HG02623 (cell line): ENCODE results near the gene GLIPR1L1.

Experiments
- ATAC-seq: cut with Tn5 transposase; IDR thresholded peaks from one replicate; pipeline ENCODE4 v1.9.1; 2021; ENCODE audit warnings: moderate library complexity; ENCODE audit not compliant: unreplicated experiment

GLIPR1L1 gene

GRCh38 chr12:75349946-75350345, 15.5 kb downstream of the GLIPR1L1 start:
- ATAC-seq: no peak

GRCh38 chr12:75350413-75350812, 15.9 kb downstream of the GLIPR1L1 start:
- no peak for ATAC-seq

GRCh38 chr12:75354011-75354410, 19.5 kb downstream of the GLIPR1L1 start:
- no peak for ATAC-seq

GRCh38 chr12:75360920-75361319, 26.4 kb downstream of the GLIPR1L1 start:
- ATAC-seq: no peak

GRCh38 chr12:75361408-75361807, 26.9 kb downstream of the GLIPR1L1 start:
- no peak for ATAC-seq

GRCh38 chr12:75364919-75365318, 30.4 kb downstream of the GLIPR1L1 start:
- no peak for ATAC-seq

- ATAC-seq: peak; percentile 58
Measured at GRCh38 chr12:75366629-75367028, 32.2 kb downstream of the GLIPR1L1 start.

- ATAC-seq: no peak
Measured at GRCh38 chr12:75374971-75375370, 40.5 kb downstream of the GLIPR1L1 start.

- ATAC-seq: no peak
Measured at GRCh38 chr12:75378354-75378753, 43.9 kb downstream of the GLIPR1L1 start.

GRCh38 chr12:75389061-75389460, 54.6 kb downstream of the GLIPR1L1 start:
- no peak for ATAC-seq

GRCh38 chr12:75389706-75390105, 55.2 kb downstream of the GLIPR1L1 start:
- ATAC-seq: no peak

GRCh38 chr12:75390156-75390898, 55.9 kb downstream of the GLIPR1L1 start:
- ATAC-seq: no peak

GRCh38 chr12:75390899-75391538, 56.5 kb downstream of the GLIPR1L1 start, which contains the start of gene GLIPR1L2:
GLIPR1L2 (plus strand) TSS chr12:75391089; CDS start chr12:75391117, 28 bp downstream.
- peak; percentile 95 for ATAC-seq

- no peak for ATAC-seq
Measured at GRCh38 chr12:75404231-75404630, 69.8 kb downstream of the GLIPR1L1 start.

GRCh38 chr12:75407683-75408082, 73.2 kb downstream of the GLIPR1L1 start:
- no peak for ATAC-seq

- no peak for ATAC-seq
Measured at GRCh38 chr12:75409830-75410229, 75.4 kb downstream of the GLIPR1L1 start.

GRCh38 chr12:75414671-75415070, 80.2 kb downstream of the GLIPR1L1 start:
- no peak for ATAC-seq

GRCh38 chr12:75419841-75420240, 85.4 kb downstream of the GLIPR1L1 start:
- ATAC-seq: no peak
